H9 (cell line): Measurements from ENCODE around the gene WIPF1. TPM values are rescaled to one million over a fixed set of nuclear protein-coding genes. Genes with fewer than 3 reads are reported as not detected.

ENCODE experiments used
- DNase-seq: peaks from one replicate; pipeline ENCODE4 v3.0.0-alpha.2; 2017
- H2AFZ ChIP-seq: one replicate; pipeline ENCODE4 v1.6.1; 2013; ENCODE audit warnings: mild to moderate bottlenecking, low read length, control low read depth, moderate library complexity
- H2AK5ac ChIP-seq: 2 replicates; pipeline ENCODE4 v1.6.1; 2013; ENCODE audit warnings: low read length, control low read depth, mixed read lengths; ENCODE audit not compliant: insufficient read length
- H2BK120ac ChIP-seq: one replicate; pipeline ENCODE4 v1.6.1; 2013; ENCODE audit warnings: low read depth, mild to moderate bottlenecking, low read length, control low read depth, inconsistent platforms; ENCODE audit not compliant: poor library complexity, severe bottlenecking
- H2BK12ac ChIP-seq: 2 replicates; pipeline ENCODE4 v1.6.1; 2013; ENCODE audit warnings: low read length, control low read depth, mixed read lengths, low read depth; ENCODE audit not compliant: insufficient read length
- H2BK15ac ChIP-seq: 2 replicates; pipeline ENCODE4 v1.6.1; 2013; ENCODE audit warnings: low read depth, low read length, control low read depth
- H2BK20ac ChIP-seq: one replicate; pipeline ENCODE4 v1.6.1; 2013; ENCODE audit warnings: low read depth, mild to moderate bottlenecking, low read length, control low read depth, inconsistent platforms; ENCODE audit not compliant: poor library complexity, severe bottlenecking
- H2BK5ac ChIP-seq: 2 replicates; pipeline ENCODE4 v1.6.1; 2013; ENCODE audit warnings: low read length, control low read depth, mixed read lengths; ENCODE audit not compliant: insufficient read length
- H3K14ac ChIP-seq: 2 replicates; pipeline ENCODE4 v1.6.1; 2013; ENCODE audit warnings: low read length, control low read depth; ENCODE audit not compliant: insufficient read depth
- H3K18ac ChIP-seq: 2 replicates; pipeline ENCODE4 v1.6.1; 2013; ENCODE audit warnings: low read depth, mild to moderate bottlenecking, mixed read lengths, low read length, control low read depth; ENCODE audit not compliant: insufficient read length
- H3K23ac ChIP-seq: 2 replicates; pipeline ENCODE4 v1.6.1; 2013; ENCODE audit warnings: low read length, control low read depth, mixed read lengths, low read depth; ENCODE audit not compliant: insufficient read length
- H3K23me2 ChIP-seq: 2 replicates; pipeline ENCODE4 v1.6.1; 2013; ENCODE audit warnings: low read depth, mild to moderate bottlenecking, mixed read lengths, low read length, control low read depth; ENCODE audit not compliant: insufficient read length, poor library complexity, severe bottlenecking
- H3K27ac ChIP-seq: 2 replicates; pipeline ENCODE4 v1.5.1; 2013; ENCODE audit warnings: low read length, control low read depth, mixed read lengths, low read depth; ENCODE audit not compliant: insufficient read length
- H3K27me3 ChIP-seq: 2 replicates; pipeline ENCODE4 v1.6.1; 2013; ENCODE audit warnings: low read length, control low read depth, inconsistent platforms; ENCODE audit not compliant: insufficient read depth
- H3K4ac ChIP-seq: 2 replicates; pipeline ENCODE4 v1.6.1; 2013; ENCODE audit warnings: low read depth, mild to moderate bottlenecking, control low read depth, inconsistent platforms, low read length, moderate library complexity
- H3K4me1 ChIP-seq: 2 replicates; pipeline ENCODE4 v1.6.1; 2013; ENCODE audit warnings: low read length, control low read depth, inconsistent platforms; ENCODE audit not compliant: insufficient read depth
- H3K4me2 ChIP-seq: 2 replicates; pipeline ENCODE4 v1.6.1; 2013; ENCODE audit warnings: low read length, control low read depth, mixed read lengths; ENCODE audit not compliant: insufficient read length, insufficient read depth
- H3K56ac ChIP-seq: 2 replicates; pipeline ENCODE4 v1.6.1; 2013; ENCODE audit warnings: low read depth, mild to moderate bottlenecking, mixed read lengths, low read length, control low read depth; ENCODE audit not compliant: insufficient read length
- H3K79me1 ChIP-seq: 2 replicates; pipeline ENCODE4 v1.6.1; 2013; ENCODE audit warnings: low read depth, mild to moderate bottlenecking, moderate library complexity, low read length, control low read depth, inconsistent platforms; ENCODE audit not compliant: insufficient read depth, poor library complexity, severe bottlenecking
- H3K79me2 ChIP-seq: 2 replicates; pipeline ENCODE4 v1.6.1; 2013; ENCODE audit warnings: low read length, control low read depth, inconsistent platforms; ENCODE audit not compliant: insufficient read depth
- H3K9ac ChIP-seq: 2 replicates; pipeline ENCODE4 v1.6.1; 2013; ENCODE audit warnings: low read length, control low read depth, mixed read lengths; ENCODE audit not compliant: insufficient read length; ENCODE audit errors: extremely low read depth
- H3K9me3 ChIP-seq: one replicate; pipeline ENCODE4 v1.6.1; 2013; ENCODE audit warnings: low read depth, low read length, inconsistent platforms; ENCODE audit not compliant: control insufficient read depth
- H3T11ph ChIP-seq: one replicate; pipeline ENCODE4 v1.6.1; 2013; ENCODE audit warnings: mild to moderate bottlenecking, low read length, control low read depth, inconsistent platforms
- H4K20me1 ChIP-seq: one replicate; pipeline ENCODE4 v1.6.1; 2013; ENCODE audit not compliant: control insufficient read depth, insufficient read length, insufficient read depth
- H4K5ac ChIP-seq: 2 replicates; pipeline ENCODE4 v1.6.1; 2013; ENCODE audit warnings: low read depth, mild to moderate bottlenecking, mixed read lengths, low read length, control low read depth; ENCODE audit not compliant: insufficient read length
- H4K8ac ChIP-seq: replicated peaks from 2 replicates; pipeline ENCODE4 v1.6.1; 2013; ENCODE audit warnings: low read length, control low read depth, mixed read lengths, low read depth; ENCODE audit not compliant: insufficient read length
- H4K91ac ChIP-seq: 2 replicates; pipeline ENCODE4 v1.6.1; 2013; ENCODE audit warnings: low read depth, mild to moderate bottlenecking, moderate library complexity, mixed read lengths, low read length, control low read depth; ENCODE audit not compliant: insufficient read length
- H3K27ac Mint-ChIP-seq, 3 experiments: 2 replicates in 2 of 3; 3 replicates in 1 of 3; pipeline ENCODE4 v1.8.0; 2020 to 2021; ENCODE audit warnings: mixed read lengths in 3 of 3, mild to moderate bottlenecking in 1 of 3, moderate library complexity in 1 of 3
- H3K27me3 Mint-ChIP-seq: 2 replicates; pipeline ENCODE4 v1.8.0; 2021; ENCODE audit warnings: low read depth, mild to moderate bottlenecking, moderate library complexity, mixed read lengths
- H3K36me3 Mint-ChIP-seq, 3 experiments: 2 replicates in 2 of 3; 3 replicates in 1 of 3; pipeline ENCODE4 v1.8.0; 2020 to 2021; ENCODE audit warnings: low read depth in 3 of 3, mixed read lengths in 3 of 3; ENCODE audit not compliant: insufficient read depth in 1 of 3
- H3K4me1 Mint-ChIP-seq, 2 experiments: 2 replicates each; pipeline ENCODE4 v1.8.0; 2020; ENCODE audit warnings: mixed read lengths in 2 of 2
- H3K4me3 Mint-ChIP-seq, 2 experiments: 2 replicates in 1 of 2; 3 replicates in 1 of 2; pipeline ENCODE4 v1.8.0; 2020 to 2021; ENCODE audit warnings: mild to moderate bottlenecking in 2 of 2, mixed read lengths in 2 of 2, moderate library complexity in 1 of 2
- H3K9me3 Mint-ChIP-seq, 2 experiments: 2 replicates in 1 of 2; 3 replicates in 1 of 2; pipeline ENCODE4 v1.8.0; 2020; ENCODE audit warnings: mild to moderate bottlenecking in 2 of 2, mixed read lengths in 2 of 2, moderate library complexity in 1 of 2
- WGBS: extraction: QIAGEN DNeasy Blood & Tissue Kit; methylation state at CpG from one replicate; pipeline ENCODE4 v1.1.7; 2013; ENCODE audit warnings: missing lambda C conversion rate, low lambda C conversion rate, mixed read lengths; ENCODE audit not compliant: insufficient read length; ENCODE audit errors: extremely low coverage; 5-methylcytosine and 5-hydroxymethylcytosine counted together
- total RNA-seq: library from RNA; stranded (reverse); gene quantifications from 2 replicates; pipeline ENCODE4 v1.2.1, GENCODE V29; 2021
- TF ChIP-seq, protein P1 (sequence below): fragments of 200-600 bp; sonication (generic); conservative IDR thresholded peaks from 3 replicates; pipeline ENCODE4 v1.8.0; 2021; ENCODE audit warnings: antibody characterized with exemption, mild to moderate bottlenecking

Gene WIPF1
- total RNA-seq, 1 experiment from 2014 or later, result 5.1 TPM

GRCh38 chr2:174570318-174570958 is 27.2 kb downstream of the WIPF1 start:
- H3K79me1 ChIP-seq, result no peaks in the 10 kb centered on the region
- H2BK20ac ChIP-seq, result no peak overlapping the region
- H2AK5ac ChIP-seq, result no peak overlapping the region
- DNase-seq, result no peak
- no peak overlapping the region for H2BK5ac ChIP-seq
- no peak overlapping the region for H2BK120ac ChIP-seq
- no peak overlapping the region for H3K4me2 ChIP-seq
- H2AFZ ChIP-seq, result no peak overlapping the region
- H3K23me2 ChIP-seq, result no peaks in the 10 kb centered on the region
- H2BK15ac ChIP-seq, result no peak overlapping the region
- H3T11ph ChIP-seq, result no peak overlapping the region
- no peak overlapping the region for H3K18ac ChIP-seq
- WGBS, result no CpG with 5 or more reads among the region's 8 CpGs
- H3K9me3 ChIP-seq, result no peaks in the 10 kb centered on the region
- H3K56ac ChIP-seq, result no peak overlapping the region
- no peak overlapping the region for H4K8ac ChIP-seq
- no peak overlapping the region for H3K23ac ChIP-seq
- TF ChIP-seq, protein P1, sequence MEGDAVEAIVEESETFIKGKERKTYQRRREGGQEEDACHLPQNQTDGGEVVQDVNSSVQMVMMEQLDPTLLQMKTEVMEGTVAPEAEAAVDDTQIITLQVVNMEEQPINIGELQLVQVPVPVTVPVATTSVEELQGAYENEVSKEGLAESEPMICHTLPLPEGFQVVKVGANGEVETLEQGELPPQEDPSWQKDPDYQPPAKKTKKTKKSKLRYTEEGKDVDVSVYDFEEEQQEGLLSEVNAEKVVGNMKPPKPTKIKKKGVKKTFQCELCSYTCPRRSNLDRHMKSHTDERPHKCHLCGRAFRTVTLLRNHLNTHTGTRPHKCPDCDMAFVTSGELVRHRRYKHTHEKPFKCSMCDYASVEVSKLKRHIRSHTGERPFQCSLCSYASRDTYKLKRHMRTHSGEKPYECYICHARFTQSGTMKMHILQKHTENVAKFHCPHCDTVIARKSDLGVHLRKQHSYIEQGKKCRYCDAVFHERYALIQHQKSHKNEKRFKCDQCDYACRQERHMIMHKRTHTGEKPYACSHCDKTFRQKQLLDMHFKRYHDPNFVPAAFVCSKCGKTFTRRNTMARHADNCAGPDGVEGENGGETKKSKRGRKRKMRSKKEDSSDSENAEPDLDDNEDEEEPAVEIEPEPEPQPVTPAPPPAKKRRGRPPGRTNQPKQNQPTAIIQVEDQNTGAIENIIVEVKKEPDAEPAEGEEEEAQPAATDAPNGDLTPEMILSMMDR, result no peak
- no peaks in the 10 kb centered on the region for H3K27me3 ChIP-seq
- H3K36me3 Mint-ChIP-seq, result peaks cover 2 to 6% (median 6%) of the 10 kb centered on the region in 3 experiments; a peak in 6 of 7 replicates
- H3K4me3 Mint-ChIP-seq, result no peak overlapping the region
- no peaks in the 10 kb centered on the region for H3K9me3 Mint-ChIP-seq
- no peak overlapping the region for H4K5ac ChIP-seq
- H3K4me1 ChIP-seq, result no peaks in the 10 kb centered on the region
- H3K4me1 Mint-ChIP-seq, result no peaks in the 10 kb centered on the region; a peak in 1 of 4 replicates
- H3K4ac ChIP-seq, result no peak overlapping the region
- H3K27me3 Mint-ChIP-seq, result no peaks in the 10 kb centered on the region
- H3K9ac ChIP-seq, result no peak overlapping the region
- H3K27ac ChIP-seq, result no peak overlapping the region
- no peaks in the 10 kb centered on the region for H4K20me1 ChIP-seq
- no peaks in the 10 kb centered on the region for H3K79me2 ChIP-seq
- no peak overlapping the region for H3K14ac ChIP-seq
- H2BK12ac ChIP-seq, result no peak overlapping the region
- H4K91ac ChIP-seq, result no peak overlapping the region
- no peak overlapping the region; a peak in 1 of 7 replicates for H3K27ac Mint-ChIP-seq
